ENCODE measurements around the gene ZNF592. TPM values are rescaled to one million over a fixed set of nuclear protein-coding genes. Genes with fewer than 3 reads are reported as not detected.

Gene ZNF592
- total RNA-seq, 1 experiment from 2014 or later = 34.6 TPM

DNA sequence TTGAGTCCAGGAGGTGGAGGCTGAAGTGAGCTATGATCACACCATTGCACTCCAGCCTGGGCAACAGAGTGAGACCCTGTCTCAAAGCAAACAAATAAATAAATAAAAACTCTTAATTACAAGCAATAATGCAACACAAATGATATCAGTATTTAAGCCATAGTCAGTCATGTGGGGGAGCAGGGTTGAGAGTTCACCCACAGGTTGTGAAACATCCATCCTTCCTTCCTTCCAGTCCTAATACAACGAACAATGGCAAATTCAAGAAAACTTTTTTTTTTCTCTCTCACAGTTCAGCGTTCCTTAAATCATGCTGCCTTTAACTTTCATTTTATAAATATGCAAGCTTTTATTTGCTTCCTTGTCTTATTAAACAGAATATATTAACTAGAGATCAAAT, 24.1 kb downstream of the ZNF592 start:
- H3K36me3 Mint-ChIP-seq (ENCODE audit: insufficient read depth in 1 of 3, low read depth in 3 of 3) = peaks cover 0 to 20% (median 13%) of the 10 kb centered on the region in 3 experiments; a peak in 6 of 7 replicates
- WGBS (ENCODE audit: extremely low coverage, insufficient read length, low lambda C conversion rate) = no CpG with 5 or more reads among the region's 2 CpGs
- Histone ChIP-seq H3K4me1 (ENCODE audit: insufficient read depth, low read length) (no peaks in the 10 kb centered on the region), H3K79me1 (ENCODE audit: insufficient read depth, low read depth, low read length, poor library complexity, severe bottlenecking) (no peaks in the 10 kb centered on the region), H3K9ac (ENCODE audit: extremely low read depth, insufficient read length, low read length) (no peak overlapping the region), H2AK5ac (ENCODE audit: insufficient read length, low read length) (no peak overlapping the region), H3T11ph (ENCODE audit: low read length) (no peak overlapping the region), H2BK120ac (ENCODE audit: low read depth, low read length, poor library complexity, severe bottlenecking) (no peak overlapping the region), H4K8ac (replicated peaks; ENCODE audit: insufficient read length, low read depth, low read length) (no peak overlapping the region), H4K91ac (ENCODE audit: insufficient read length, low read depth, low read length) (no peak overlapping the region), H3K23ac (ENCODE audit: insufficient read length, low read depth, low read length) (no peak overlapping the region), H3K14ac (ENCODE audit: insufficient read depth, low read length) (no peak overlapping the region), H3K27ac (ENCODE audit: insufficient read length, low read depth, low read length) (no peak overlapping the region), H4K5ac (ENCODE audit: insufficient read length, low read depth, low read length) (no peak overlapping the region), H3K79me2 (ENCODE audit: insufficient read depth, low read length) (no peaks in the 10 kb centered on the region; the same call in 1 of the 2 replicates), H2BK12ac (ENCODE audit: insufficient read length, low read depth, low read length) (no peak overlapping the region), H2BK20ac (ENCODE audit: low read depth, low read length, poor library complexity, severe bottlenecking) (no peak overlapping the region), H3K4me2 (ENCODE audit: insufficient read depth, insufficient read length, low read length) (no peak overlapping the region), H3K4ac (ENCODE audit: low read depth, low read length) (no peak overlapping the region), H3K23me2 (ENCODE audit: insufficient read length, low read depth, low read length, poor library complexity, severe bottlenecking) (no peaks in the 10 kb centered on the region), H3K27me3 (ENCODE audit: insufficient read depth, low read length) (no peaks in the 10 kb centered on the region), H2BK15ac (ENCODE audit: low read depth, low read length) (no peak overlapping the region), H4K20me1 (ENCODE audit: control insufficient read depth, insufficient read depth, insufficient read length) (no peaks in the 10 kb centered on the region), H2AFZ (ENCODE audit: low read length) (no peak overlapping the region), H2BK5ac (ENCODE audit: insufficient read length, low read length) (no peak overlapping the region), H3K9me3 (ENCODE audit: control insufficient read depth, low read depth, low read length) (no peaks in the 10 kb centered on the region), H3K18ac (ENCODE audit: insufficient read length, low read depth, low read length) (no peak overlapping the region), H3K56ac (ENCODE audit: insufficient read length, low read depth, low read length) (no peak overlapping the region)
- TF ChIP-seq, protein P1, sequence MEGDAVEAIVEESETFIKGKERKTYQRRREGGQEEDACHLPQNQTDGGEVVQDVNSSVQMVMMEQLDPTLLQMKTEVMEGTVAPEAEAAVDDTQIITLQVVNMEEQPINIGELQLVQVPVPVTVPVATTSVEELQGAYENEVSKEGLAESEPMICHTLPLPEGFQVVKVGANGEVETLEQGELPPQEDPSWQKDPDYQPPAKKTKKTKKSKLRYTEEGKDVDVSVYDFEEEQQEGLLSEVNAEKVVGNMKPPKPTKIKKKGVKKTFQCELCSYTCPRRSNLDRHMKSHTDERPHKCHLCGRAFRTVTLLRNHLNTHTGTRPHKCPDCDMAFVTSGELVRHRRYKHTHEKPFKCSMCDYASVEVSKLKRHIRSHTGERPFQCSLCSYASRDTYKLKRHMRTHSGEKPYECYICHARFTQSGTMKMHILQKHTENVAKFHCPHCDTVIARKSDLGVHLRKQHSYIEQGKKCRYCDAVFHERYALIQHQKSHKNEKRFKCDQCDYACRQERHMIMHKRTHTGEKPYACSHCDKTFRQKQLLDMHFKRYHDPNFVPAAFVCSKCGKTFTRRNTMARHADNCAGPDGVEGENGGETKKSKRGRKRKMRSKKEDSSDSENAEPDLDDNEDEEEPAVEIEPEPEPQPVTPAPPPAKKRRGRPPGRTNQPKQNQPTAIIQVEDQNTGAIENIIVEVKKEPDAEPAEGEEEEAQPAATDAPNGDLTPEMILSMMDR (conservative IDR thresholded peaks at IDR 0.05) = no peak
- H3K27me3 Mint-ChIP-seq (ENCODE audit: low read depth) = no peaks in the 10 kb centered on the region
- no peaks in the 10 kb centered on the region for H3K9me3 Mint-ChIP-seq
- DNase-seq = no peak
- no peak overlapping the region for H3K27ac Mint-ChIP-seq
- peaks cover 3 to 4% of the 10 kb centered on the region in 2 experiments; a peak in 2 of 4 replicates for H3K4me1 Mint-ChIP-seq
- no peak overlapping the region for H3K4me3 Mint-ChIP-seq

All from H9 (cell line).